GM23338 (cell line): ENCODE results near the gene TSPAN4. TPM values are rescaled to one million over a fixed set of nuclear protein-coding genes. Genes with fewer than 3 reads are reported as not detected.

Experiments used
- ATAC-seq: fragments of 200-7000 bp; cut with Tn5 transposase; 3 replicates; pipeline ENCODE4 v1.9.1; 2020
- DNase-seq: peaks from one replicate; pipeline ENCODE4 v3.0.0-alpha.2; 2015; ENCODE audit warnings: low spot score
- H2AFZ ChIP-seq: fragments of 200-600 bp; sonication (generic); 2 replicates; pipeline ENCODE4 v1.8.0; 2016; ENCODE audit warnings: antibody characterized with exemption, mild to moderate bottlenecking, moderate library complexity
- H3F3A ChIP-seq: fragments of 200-600 bp; sonication (generic); replicated peaks from 2 replicates; pipeline ENCODE4 v1.8.0; 2017; ENCODE audit warnings: antibody characterized with exemption, mixed run types, low read depth
- H3K27ac ChIP-seq: fragments of 200-600 bp; sonication (generic); 2 replicates; pipeline ENCODE4 v1.6.1; 2016; ENCODE audit warnings: low read depth
- H3K27me3 ChIP-seq: fragments of 200-600 bp; sonication (generic); 2 replicates; pipeline ENCODE4 v1.8.0; 2016; ENCODE audit warnings: mild to moderate bottlenecking, mixed run types, moderate library complexity; ENCODE audit not compliant: insufficient read depth
- H3K36me3 ChIP-seq: fragments of 200-600 bp; sonication (generic); 2 replicates; pipeline ENCODE4 v1.8.0; 2016; ENCODE audit warnings: mild to moderate bottlenecking; ENCODE audit not compliant: insufficient read depth
- H3K4me1 ChIP-seq: fragments of 200-600 bp; sonication (generic); 2 replicates; pipeline ENCODE4 v1.8.0; 2016; ENCODE audit warnings: mild to moderate bottlenecking, moderate library complexity; ENCODE audit not compliant: insufficient read depth
- H3K4me2 ChIP-seq: fragments of 200-600 bp; sonication (generic); 2 replicates; pipeline ENCODE4 v1.7.1; 2017; ENCODE audit warnings: mixed run types
- H3K4me3 ChIP-seq: fragments of 200-600 bp; sonication (generic); 2 replicates; pipeline ENCODE4 v1.6.1; 2016; ENCODE audit warnings: mixed run types
- H3K79me2 ChIP-seq: fragments of 200-600 bp; sonication (generic); replicated peaks from 2 replicates; pipeline ENCODE4 v1.8.0; 2017; ENCODE audit warnings: mild to moderate bottlenecking; ENCODE audit not compliant: insufficient read depth
- H3K9me2 ChIP-seq: fragments of 200-600 bp; sonication (generic); 2 replicates; pipeline ENCODE4 v1.8.0; 2017; ENCODE audit not compliant: insufficient read depth
- H4K20me1 ChIP-seq: fragments of 200-600 bp; sonication (generic); replicated peaks from 2 replicates; pipeline ENCODE4 v1.8.0; 2017; ENCODE audit warnings: mild to moderate bottlenecking; ENCODE audit not compliant: insufficient read depth
- H3K27ac Mint-ChIP-seq: 2 replicates; pipeline ENCODE4 v1.8.0; 2020; ENCODE audit warnings: inconsistent platforms, mild to moderate bottlenecking, moderate library complexity, mixed read lengths
- H3K27me3 Mint-ChIP-seq: 3 replicates; pipeline ENCODE4 v1.8.0; 2022; ENCODE audit warnings: low read depth, mild to moderate bottlenecking, moderate library complexity, mixed read lengths, inconsistent platforms; ENCODE audit not compliant: insufficient read depth, poor library complexity
- H3K36me3 Mint-ChIP-seq: 3 replicates; pipeline ENCODE4 v1.8.0; 2021; ENCODE audit warnings: low read depth, mild to moderate bottlenecking, inconsistent platforms, moderate library complexity, mixed read lengths
- H3K4me1 Mint-ChIP-seq: 3 replicates; pipeline ENCODE4 v1.8.0; 2020; ENCODE audit warnings: mild to moderate bottlenecking, inconsistent platforms, mixed read lengths
- H3K4me3 Mint-ChIP-seq: 3 replicates; pipeline ENCODE4 v1.8.0; 2021; ENCODE audit warnings: moderate library complexity, mild to moderate bottlenecking, inconsistent platforms, mixed read lengths
- H3K9me3 Mint-ChIP-seq: 3 replicates; pipeline ENCODE4 v1.8.0; 2020; ENCODE audit warnings: moderate library complexity, mild to moderate bottlenecking, inconsistent platforms, mixed read lengths
- EZH2phosphoT487 ChIP-seq: fragments of 200-600 bp; sonication (generic); IDR thresholded peaks from one replicate; pipeline ENCODE4 v1.8.1; 2018; ENCODE audit warnings: antibody characterized with exemption; ENCODE audit not compliant: unreplicated experiment
- JUNB ChIP-seq: IDR thresholded peaks from one replicate; pipeline ENCODE4 v1.6.1; 2016; ENCODE audit warnings: antibody characterized with exemption; ENCODE audit not compliant: unreplicated experiment
- POLR2AphosphoS5 ChIP-seq: IDR thresholded peaks from 2 replicates; pipeline ENCODE4 v1.6.1; 2016; ENCODE audit warnings: antibody characterized with exemption, low read depth
- STAT1 ChIP-seq: IDR thresholded peaks from one replicate; pipeline ENCODE4 v1.6.1; 2016; ENCODE audit warnings: antibody characterized with exemption; ENCODE audit not compliant: unreplicated experiment
- ZNF114 ChIP-seq: fragments of 250-450 bp; sonication (Bioruptor Pico); IDR thresholded peaks from 2 replicates; pipeline ENCODE4 v1.5.0; 2020; ENCODE audit warnings: mild to moderate bottlenecking, moderate library complexity
- ZNF331 ChIP-seq: fragments of 250-450 bp; sonication (Bioruptor Pico); IDR thresholded peaks from 2 replicates; pipeline ENCODE4 v1.5.0; 2020; ENCODE audit warnings: low read depth, mild to moderate bottlenecking, moderate library complexity
- polyA plus RNA-seq: library from polyadenylated mRNA; unstranded; fragments of >200 nt; fragmentation: Nextera tagmentation; extraction: Ambion mirVana; gene quantifications from 2 replicates; pipeline ENCODE4 v1.2.1, GENCODE V29; 2016
- total RNA-seq: library from RNA; depleted of rRNA; stranded (reverse); fragments of >200 nt; shearing (Covaris generic); gene quantifications from 2 replicates; pipeline ENCODE4 v1.2.3, GENCODE V29; 2014
- TF ChIP-seq, protein P1 (sequence below): IDR thresholded peaks from one replicate; pipeline ENCODE4 v1.6.1; 2018; ENCODE audit warnings: antibody characterized with exemption; ENCODE audit not compliant: unreplicated experiment
- TF ChIP-seq, protein P2 (sequence below), 2 experiments: fragments of 200-600 bp in 1 of 2; sonication (generic) in 1 of 2; conservative IDR thresholded peaks; 2 replicates each; pipeline versions ENCODE4 v1.5.1 to v1.6.1; 2016 to 2017; ENCODE audit warnings: antibody characterized with exemption in 2 of 2, low read depth in 2 of 2, mild to moderate bottlenecking in 2 of 2, moderate library complexity in 1 of 2

Gene TSPAN4
- total and polyA plus RNA-seq, 2 experiments from 2014 or later = 76.8 to 150 TPM

DNA sequence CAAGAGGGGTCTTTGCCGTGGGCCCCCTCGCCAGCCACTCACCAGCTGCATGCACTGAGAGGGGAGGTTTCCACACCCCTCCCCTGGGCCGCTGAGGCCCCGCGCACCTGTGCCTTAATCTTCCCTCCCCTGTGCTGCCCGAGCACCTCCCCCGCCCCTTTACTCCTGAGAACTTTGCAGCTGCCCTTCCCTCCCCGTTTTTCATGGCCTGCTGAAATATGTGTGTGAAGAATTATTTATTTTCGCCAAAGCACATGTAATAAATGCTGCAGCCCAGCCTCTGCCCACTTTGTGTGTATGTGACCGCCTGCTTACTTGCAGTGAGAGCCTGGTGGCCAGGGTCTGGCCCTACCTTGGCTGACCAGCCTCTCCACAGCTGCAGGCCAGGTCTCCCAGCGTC, 17.7 kb upstream of the TSPAN4 start:
- H2AFZ ChIP-seq = no peak overlapping the region
- no peak overlapping the region; the same call in 1 of the 2 replicates for H3K27ac Mint-ChIP-seq
- H3K79me2 ChIP-seq = 0 out of 2 replicates have a peak, but pooled peaks cover 5% of the 10 kb centered on the region
- DNase-seq (no peak), ATAC-seq (no peak)
- H3K4me2 ChIP-seq = no peak overlapping the region
- peaks cover 6% of the 10 kb centered on the region; the same call in 1 of the 2 replicates for H3K27me3 ChIP-seq
- peaks cover 42% of the 10 kb centered on the region for H3K27me3 Mint-ChIP-seq
- no peak overlapping the region for H3K4me3 ChIP-seq
- peak overlapping the region; percentile 42; the same call in 2 of the 3 replicates for H3K4me3 Mint-ChIP-seq
- TF ChIP-seq STAT1 = no peak
- TF ChIP-seq ZNF331 (CRISPR knock-in tag) = no peak
- H3K36me3 Mint-ChIP-seq = peaks cover 7% of the 10 kb centered on the region; the same call in 1 of the 3 replicates
- peaks cover 20% of the 10 kb centered on the region for H3K4me1 ChIP-seq
- peaks cover 30% of the 10 kb centered on the region for H3K4me1 Mint-ChIP-seq
- H3F3A ChIP-seq = peaks cover 17% of the 10 kb centered on the region
- no peak overlapping the region for H3K27ac ChIP-seq
- no peaks in the 10 kb centered on the region for H3K9me2 ChIP-seq
- H4K20me1 ChIP-seq = peaks cover 17% of the 10 kb centered on the region
- H3K36me3 ChIP-seq = no peaks in the 10 kb centered on the region
- no peaks in the 10 kb centered on the region; the same call in 2 of the 3 replicates for H3K9me3 Mint-ChIP-seq

DNA sequence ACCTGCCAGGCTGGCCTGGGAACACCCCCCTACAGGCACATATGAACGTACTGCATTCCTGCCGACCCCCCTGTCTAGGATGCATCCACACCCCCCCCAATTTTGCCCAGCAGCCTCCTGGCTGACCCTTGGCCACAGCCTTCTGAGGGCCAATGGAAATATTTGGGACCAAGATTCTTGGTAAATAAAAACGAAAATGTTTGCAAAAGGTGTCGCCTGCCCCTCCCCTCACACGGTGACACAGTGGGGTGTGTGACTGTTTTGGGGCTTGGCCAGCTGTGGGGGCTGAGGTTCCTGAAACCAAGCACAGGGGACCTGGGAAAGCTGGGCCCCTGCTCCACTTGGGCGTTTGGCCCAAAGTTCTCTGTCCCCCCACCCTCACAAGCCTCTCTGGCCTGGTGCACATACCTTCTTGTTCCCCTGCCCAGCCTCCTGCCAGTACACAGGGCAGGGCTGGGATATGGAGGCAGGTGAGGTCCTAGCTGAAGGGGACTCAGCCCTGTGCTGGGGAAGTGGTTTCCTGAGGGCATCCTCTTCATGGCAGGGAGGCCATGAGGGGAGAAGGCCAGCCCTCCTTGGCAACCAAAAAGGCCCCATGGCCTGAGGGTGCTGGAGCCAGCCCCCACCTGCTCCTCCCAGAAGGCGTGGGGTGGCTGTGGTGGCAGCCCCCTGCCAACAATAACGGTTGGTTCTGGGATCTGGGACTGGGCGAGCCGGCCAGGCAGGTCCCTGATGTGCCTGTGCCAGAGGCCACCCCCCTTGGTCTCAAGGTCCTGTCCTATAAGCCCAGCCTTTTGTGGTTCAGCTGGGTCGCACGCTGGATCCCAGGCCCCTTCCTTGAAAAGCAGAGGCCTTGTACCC, 17.1 kb upstream of the TSPAN4 start:
- no peak for ATAC-seq
- H3K27ac Mint-ChIP-seq = no peak overlapping the region; the same call in 1 of the 2 replicates
- H2AFZ ChIP-seq = no peak overlapping the region
- TF ChIP-seq, protein P1, sequence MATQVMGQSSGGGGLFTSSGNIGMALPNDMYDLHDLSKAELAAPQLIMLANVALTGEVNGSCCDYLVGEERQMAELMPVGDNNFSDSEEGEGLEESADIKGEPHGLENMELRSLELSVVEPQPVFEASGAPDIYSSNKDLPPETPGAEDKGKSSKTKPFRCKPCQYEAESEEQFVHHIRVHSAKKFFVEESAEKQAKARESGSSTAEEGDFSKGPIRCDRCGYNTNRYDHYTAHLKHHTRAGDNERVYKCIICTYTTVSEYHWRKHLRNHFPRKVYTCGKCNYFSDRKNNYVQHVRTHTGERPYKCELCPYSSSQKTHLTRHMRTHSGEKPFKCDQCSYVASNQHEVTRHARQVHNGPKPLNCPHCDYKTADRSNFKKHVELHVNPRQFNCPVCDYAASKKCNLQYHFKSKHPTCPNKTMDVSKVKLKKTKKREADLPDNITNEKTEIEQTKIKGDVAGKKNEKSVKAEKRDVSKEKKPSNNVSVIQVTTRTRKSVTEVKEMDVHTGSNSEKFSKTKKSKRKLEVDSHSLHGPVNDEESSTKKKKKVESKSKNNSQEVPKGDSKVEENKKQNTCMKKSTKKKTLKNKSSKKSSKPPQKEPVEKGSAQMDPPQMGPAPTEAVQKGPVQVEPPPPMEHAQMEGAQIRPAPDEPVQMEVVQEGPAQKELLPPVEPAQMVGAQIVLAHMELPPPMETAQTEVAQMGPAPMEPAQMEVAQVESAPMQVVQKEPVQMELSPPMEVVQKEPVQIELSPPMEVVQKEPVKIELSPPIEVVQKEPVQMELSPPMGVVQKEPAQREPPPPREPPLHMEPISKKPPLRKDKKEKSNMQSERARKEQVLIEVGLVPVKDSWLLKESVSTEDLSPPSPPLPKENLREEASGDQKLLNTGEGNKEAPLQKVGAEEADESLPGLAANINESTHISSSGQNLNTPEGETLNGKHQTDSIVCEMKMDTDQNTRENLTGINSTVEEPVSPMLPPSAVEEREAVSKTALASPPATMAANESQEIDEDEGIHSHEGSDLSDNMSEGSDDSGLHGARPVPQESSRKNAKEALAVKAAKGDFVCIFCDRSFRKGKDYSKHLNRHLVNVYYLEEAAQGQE = no peak
- TF ChIP-seq, protein P2, sequence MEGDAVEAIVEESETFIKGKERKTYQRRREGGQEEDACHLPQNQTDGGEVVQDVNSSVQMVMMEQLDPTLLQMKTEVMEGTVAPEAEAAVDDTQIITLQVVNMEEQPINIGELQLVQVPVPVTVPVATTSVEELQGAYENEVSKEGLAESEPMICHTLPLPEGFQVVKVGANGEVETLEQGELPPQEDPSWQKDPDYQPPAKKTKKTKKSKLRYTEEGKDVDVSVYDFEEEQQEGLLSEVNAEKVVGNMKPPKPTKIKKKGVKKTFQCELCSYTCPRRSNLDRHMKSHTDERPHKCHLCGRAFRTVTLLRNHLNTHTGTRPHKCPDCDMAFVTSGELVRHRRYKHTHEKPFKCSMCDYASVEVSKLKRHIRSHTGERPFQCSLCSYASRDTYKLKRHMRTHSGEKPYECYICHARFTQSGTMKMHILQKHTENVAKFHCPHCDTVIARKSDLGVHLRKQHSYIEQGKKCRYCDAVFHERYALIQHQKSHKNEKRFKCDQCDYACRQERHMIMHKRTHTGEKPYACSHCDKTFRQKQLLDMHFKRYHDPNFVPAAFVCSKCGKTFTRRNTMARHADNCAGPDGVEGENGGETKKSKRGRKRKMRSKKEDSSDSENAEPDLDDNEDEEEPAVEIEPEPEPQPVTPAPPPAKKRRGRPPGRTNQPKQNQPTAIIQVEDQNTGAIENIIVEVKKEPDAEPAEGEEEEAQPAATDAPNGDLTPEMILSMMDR (conservative IDR thresholded peaks at IDR 0.05; ENCODE audit: low read depth in 2 of 2) = no peak
- TF ChIP-seq JUNB (no peak), EZH2phosphoT487 (no peak), POLR2AphosphoS5 (no peak), ZNF331 (CRISPR knock-in tag) (no peak), ZNF114 (CRISPR knock-in tag) (no peak)

More for the DNA sequence above, 17.1 kb upstream of the TSPAN4 start:
- Mint-ChIP-seq H3K36me3 (peaks cover 7% of the 10 kb centered on the region; the same call in 1 of the 3 replicates), H3K4me3 (peak overlapping the region; percentile 42; the same call in 2 of the 3 replicates), H3K9me3 (no peaks in the 10 kb centered on the region; the same call in 2 of the 3 replicates), H3K4me1 (peaks cover 30% of the 10 kb centered on the region), H3K27me3 (peaks cover 48% of the 10 kb centered on the region)
- H3K79me2 ChIP-seq = 0 out of 2 replicates have a peak, but pooled peaks cover under 1% of the 10 kb centered on the region
- no peaks in the 10 kb centered on the region for H3K9me2 ChIP-seq
- no peak overlapping the region for H3K4me3 ChIP-seq
- no peaks in the 10 kb centered on the region for H3K36me3 ChIP-seq
- peaks cover 9% of the 10 kb centered on the region; the same call in 1 of the 2 replicates for H3K27me3 ChIP-seq
- H3K27ac ChIP-seq = no peak overlapping the region
- peaks cover 12% of the 10 kb centered on the region; the same call in 1 of the 2 replicates for H4K20me1 ChIP-seq
- peaks cover 17% of the 10 kb centered on the region for H3F3A ChIP-seq
- H3K4me2 ChIP-seq = no peak overlapping the region; the same call in 1 of the 2 replicates
- DNase-seq = no peak
- peaks cover 20% of the 10 kb centered on the region for H3K4me1 ChIP-seq
